ENCODE data around the gene SEH1L.
"Not testable (repeated sequence)": the region's sequence is repeated elsewhere in the genome, so short reads cannot be mapped to it uniquely, and the experiment has no call there.

Gene SEH1L

GRCh38 chr18:12947285-12948049 is at the start of gene SEH1L:
SEH1L (plus strand) TSS chr18:12948011; CDS start chr18:12948122, 111 bp downstream.
- H3K4me3 ChIP-seq (replicated peaks; ENCODE audit: low read depth, low read length): peak within 1 kb of the TSS; percentile 84
- DNase-seq (ENCODE audit: low read depth): peak; percentile 99
- TF ChIP-seq CTCF (IDR thresholded peaks at IDR 0.05; ENCODE audit: low read length, missing control alignments): no peak

GRCh38 chr18:12901208-12901607 is 46.6 kb upstream of the SEH1L start:
- not testable (repeated sequence) for DNase-seq (ENCODE audit: low read depth); H3K4me3 ChIP-seq (replicated peaks; ENCODE audit: low read depth, low read length)

- TF ChIP-seq CTCF (IDR thresholded peaks at IDR 0.05; ENCODE audit: low read length, missing control alignments): no peak
- peak; percentile 51 for DNase-seq (ENCODE audit: low read depth)
- no peak overlapping the region for H3K4me3 ChIP-seq (replicated peaks; ENCODE audit: low read depth, low read length)
These were observed 43.7 kb upstream of the SEH1L start for GRCh38 chr18:12904012-12904516.

GRCh38 chr18:12906119-12906518 is 41.7 kb upstream of the SEH1L start:
- no peak for TF ChIP-seq CTCF (IDR thresholded peaks at IDR 0.05; ENCODE audit: low read length, missing control alignments)
- no peak for DNase-seq (ENCODE audit: low read depth)

GRCh38 chr18:12906773-12907172 is 41.0 kb upstream of the SEH1L start:
- no peak overlapping the region for H3K4me3 ChIP-seq (replicated peaks; ENCODE audit: low read depth, low read length)
- TF ChIP-seq CTCF (IDR thresholded peaks at IDR 0.05; ENCODE audit: low read length, missing control alignments): no peak
- DNase-seq (ENCODE audit: low read depth): no peak

More at GRCh38 chr18:12906119-12906518, 41.7 kb upstream of the SEH1L start:
- H3K4me3 ChIP-seq (replicated peaks; ENCODE audit: low read depth, low read length): no peak overlapping the region

- no peak for TF ChIP-seq CTCF (IDR thresholded peaks at IDR 0.05; ENCODE audit: low read length, missing control alignments)
- DNase-seq (ENCODE audit: low read depth): peak; percentile 60
These were observed 40.4 kb upstream of the SEH1L start for GRCh38 chr18:12907258-12907925.

GRCh38 chr18:12908706-12909105 is 39.1 kb upstream of the SEH1L start:
- peak; percentile 35 for DNase-seq (ENCODE audit: low read depth)
- no peak overlapping the region for H3K4me3 ChIP-seq (replicated peaks; ENCODE audit: low read depth, low read length)
- no peak for TF ChIP-seq CTCF (IDR thresholded peaks at IDR 0.05; ENCODE audit: low read length, missing control alignments)

More at GRCh38 chr18:12907258-12907925, 40.4 kb upstream of the SEH1L start:
- peak overlapping the region; percentile 6 for H3K4me3 ChIP-seq (replicated peaks; ENCODE audit: low read depth, low read length)
